Activated T-cell treated with anti-CD3 and anti-CD28 coated beads, Interleukin-2, amount 50 U/mL, for 24 hours (primary cell): ENCODE measurements around the gene STING1.
"Not testable (repeated sequence)": the region's sequence is repeated elsewhere in the genome, so short reads cannot be mapped to it uniquely, and the experiment has no call there.

Source experiments
- DNase-seq: peaks from one replicate; pipeline ENCODE4 v3.0.0-alpha.2; 2020
- H3K27ac Mint-ChIP-seq: 2 replicates; pipeline ENCODE4 v1.8.0; 2020; ENCODE audit warnings: mild to moderate bottlenecking, mixed read lengths
- H3K27me3 Mint-ChIP-seq: 2 replicates; pipeline ENCODE4 v1.8.0; 2020; ENCODE audit warnings: mixed read lengths
- H3K36me3 Mint-ChIP-seq: 2 replicates; pipeline ENCODE4 v1.8.0; 2020; ENCODE audit warnings: low read depth, mixed read lengths
- H3K4me1 Mint-ChIP-seq: 2 replicates; pipeline ENCODE4 v1.8.0; 2020; ENCODE audit warnings: low read depth, mixed read lengths
- H3K4me3 Mint-ChIP-seq: 2 replicates; pipeline ENCODE4 v1.8.0; 2020; ENCODE audit warnings: mild to moderate bottlenecking, moderate library complexity, mixed read lengths
- H3K9me3 Mint-ChIP-seq: 2 replicates; pipeline ENCODE4 v1.8.0; 2020; ENCODE audit warnings: mixed read lengths

The STING1 gene

GRCh38 chr5:139445325-139446170 is 37.0 kb downstream of the STING1 start:
- peak overlapping the region; percentile 97 for H3K27ac Mint-ChIP-seq

GRCh38 chr5:139443831-139444453 is 38.6 kb downstream of the STING1 start:
- Mint-ChIP-seq H3K4me3 (no peak overlapping the region), H3K27me3 (no peaks in the 10 kb centered on the region), H3K4me1 (peaks cover 89% of the 10 kb centered on the region), H3K9me3 (peaks cover 8% of the 10 kb centered on the region), H3K36me3 (peaks cover 9% of the 10 kb centered on the region), H3K27ac (peak overlapping the region; percentile 87)
- peak; percentile 37 for DNase-seq

More at GRCh38 chr5:139445325-139446170, 37.0 kb downstream of the STING1 start:
- Mint-ChIP-seq H3K4me3 (no peak overlapping the region), H3K36me3 (peaks cover 7% of the 10 kb centered on the region), H3K27me3 (no peaks in the 10 kb centered on the region), H3K9me3 (peaks cover 8% of the 10 kb centered on the region), H3K4me1 (peaks cover 81% of the 10 kb centered on the region)
- peak; percentile 26 for DNase-seq

GRCh38 chr5:139440416-139440815 is 42.1 kb downstream of the STING1 start:
- H3K4me3 Mint-ChIP-seq, H3K27me3 Mint-ChIP-seq, DNase-seq, H3K9me3 Mint-ChIP-seq: not testable (repeated sequence)
- Mint-ChIP-seq H3K36me3 (peaks cover 29% of the 10 kb centered on the region), H3K4me1 (peaks cover 73% of the 10 kb centered on the region), H3K27ac (peak overlapping the region; percentile 99)

- H3K4me1 Mint-ChIP-seq: peaks cover 63% of the 10 kb centered on the region
- no peaks in the 10 kb centered on the region for H3K9me3 Mint-ChIP-seq
- peaks cover 37% of the 10 kb centered on the region for H3K36me3 Mint-ChIP-seq
- DNase-seq: peak; percentile 94
- H3K27me3 Mint-ChIP-seq: no peaks in the 10 kb centered on the region
- H3K4me3 Mint-ChIP-seq: peak within 1 kb of the TSS; percentile 94
- peak within 1 kb of the TSS; percentile 99 for H3K27ac Mint-ChIP-seq
Observed at GRCh38 chr5:139439013-139439903, 43.3 kb downstream of the STING1 start, which contains the start of gene DNAJC18. Gene DNAJC18, minus strand, starts transcription at chr5:139439525. Its CDS starts 80 bp downstream, at chr5:139439445.

GRCh38 chr5:139438707-139439012 is 43.9 kb downstream of the STING1 start:
- Mint-ChIP-seq H3K4me3 (peak overlapping the region; percentile 94), H3K36me3 (peaks cover 37% of the 10 kb centered on the region), H3K27ac (peak overlapping the region; percentile 99), H3K4me1 (peaks cover 57% of the 10 kb centered on the region), H3K27me3 (no peaks in the 10 kb centered on the region), H3K9me3 (no peaks in the 10 kb centered on the region)
- no peak for DNase-seq

- H3K4me3 Mint-ChIP-seq: no peak overlapping the region
- H3K36me3 Mint-ChIP-seq: peaks cover 44% of the 10 kb centered on the region
- no peaks in the 10 kb centered on the region for H3K27me3 Mint-ChIP-seq
Observed at GRCh38 chr5:139435676-139436075, 46.9 kb downstream of the STING1 start.

GRCh38 chr5:139431706-139432105 is 50.9 kb downstream of the STING1 start:
- H3K4me3 Mint-ChIP-seq: no peak overlapping the region
- no peak overlapping the region for H3K27ac Mint-ChIP-seq

More at GRCh38 chr5:139435676-139436075, 46.9 kb downstream of the STING1 start:
- Mint-ChIP-seq H3K9me3 (no peaks in the 10 kb centered on the region), H3K4me1 (peaks cover 39% of the 10 kb centered on the region), H3K27ac (no peak overlapping the region)
- DNase-seq: peak; percentile 12

GRCh38 chr5:139430015-139430414 is 52.5 kb downstream of the STING1 start:
- H3K4me1 Mint-ChIP-seq: peaks cover 16% of the 10 kb centered on the region
- H3K36me3 Mint-ChIP-seq: peaks cover 56% of the 10 kb centered on the region
- no peaks in the 10 kb centered on the region for H3K27me3 Mint-ChIP-seq
- H3K27ac Mint-ChIP-seq: peak overlapping the region; percentile 57
- no peak for DNase-seq
- H3K4me3 Mint-ChIP-seq: no peak overlapping the region
- no peaks in the 10 kb centered on the region for H3K9me3 Mint-ChIP-seq

More at GRCh38 chr5:139431706-139432105, 50.9 kb downstream of the STING1 start:
- no peak for DNase-seq
- Mint-ChIP-seq H3K9me3 (no peaks in the 10 kb centered on the region), H3K4me1 (peaks cover 16% of the 10 kb centered on the region), H3K27me3 (no peaks in the 10 kb centered on the region), H3K36me3 (peaks cover 54% of the 10 kb centered on the region)

- Mint-ChIP-seq H3K27me3 (no peaks in the 10 kb centered on the region), H3K4me1 (peaks cover 19% of the 10 kb centered on the region), H3K27ac (no peak overlapping the region), H3K4me3 (no peak overlapping the region), H3K36me3 (peaks cover 73% of the 10 kb centered on the region), H3K9me3 (no peaks in the 10 kb centered on the region)
- peak; percentile 6 for DNase-seq
Observed at GRCh38 chr5:139426203-139426885, 56.2 kb downstream of the STING1 start.
